Pericardium fibroblast (primary cell): ENCODE data around the gene LRRC3C. TPM values are rescaled to one million over a fixed set of nuclear protein-coding genes. Genes with fewer than 3 reads are reported as not detected.

ENCODE experiments used
- total RNA-seq: library from RNA; depleted of rRNA; stranded (reverse); fragments of >200 nt; gene quantifications from 2 replicates; pipeline ENCODE4 v1.2.3, GENCODE V29; 2015

The LRRC3C gene
- not detected in 2 replicates for total RNA-seq

GRCh38 chr17:39927101-39927928 is at the start of gene LRRC3C, which contains the start of gene ORMDL3:
Gene LRRC3C (plus strand): TSS chr17:39927732. CDS start chr17:39941524, 13,792 bp downstream.
Gene ORMDL3 (minus strand): TSS chr17:39927601. CDS start chr17:39924203, 3,398 bp downstream.

GRCh38 chr17:39962642-39963220 is 35.2 kb downstream of the LRRC3C start, which contains the start of gene GSDMA:
Gene GSDMA (plus strand): TSS chr17:39963004. CDS start chr17:39965688, 2,684 bp downstream.

GRCh38 chr17:39980351-39981206 is 53.0 kb downstream of the LRRC3C start, which contains the start of gene PSMD3:
Gene PSMD3 (plus strand): TSS chr17:39980807. CDS start chr17:39980971, 164 bp downstream.

Other genes starting within 250 kb of the LRRC3C start
- 10.6 and 16.0 TPM in 2 replicates for gene PGAP3, start 239.7 kb upstream of the LRRC3C start, total RNA-seq
- 38.3 and 47.1 TPM in 2 replicates for gene ERBB2, start 227.7 kb upstream of the LRRC3C start, total RNA-seq
- 41.2 and 69.0 TPM in 2 replicates for gene MIEN1, start 197.2 kb upstream of the LRRC3C start, total RNA-seq
- gene GRB7, start 189.8 kb upstream of the LRRC3C start, total RNA-seq: 0.70 TPM in 1 of 2 replicates, not detected in the other
- not detected in 2 replicates for gene IKZF3, start 63.4 kb upstream of the LRRC3C start, total RNA-seq
- gene ZPBP2, start 59.5 kb upstream of the LRRC3C start, total RNA-seq: not detected in 2 replicates
- gene GSDMB, start 9.1 kb upstream of the LRRC3C start, total RNA-seq: 3.0 and 4.2 TPM in 2 replicates
- 30.6 and 51.8 TPM in 2 replicates for gene ORMDL3, start 131 bp upstream of the LRRC3C start, total RNA-seq
- gene GSDMA, start 35.3 kb downstream of the LRRC3C start, total RNA-seq: not detected in 2 replicates
- 84.8 and 84.9 TPM in 2 replicates for gene PSMD3, start 53.1 kb downstream of the LRRC3C start, total RNA-seq
- gene CSF3, start 87.7 kb downstream of the LRRC3C start, total RNA-seq: not detected in 2 replicates
- 48.8 and 51.1 TPM in 2 replicates for gene MED24, start 126.7 kb downstream of the LRRC3C start, total RNA-seq
- 28.5 and 30.5 TPM in 2 replicates for gene THRA, start 135.2 kb downstream of the LRRC3C start, total RNA-seq
- gene NR1D1, start 172.9 kb downstream of the LRRC3C start, total RNA-seq: 0.94 and 1.2 TPM in 2 replicates
- gene MSL1, start 194.2 kb downstream of the LRRC3C start, total RNA-seq: 48.8 and 51.6 TPM in 2 replicates
- gene CASC3, start 212.8 kb downstream of the LRRC3C start, total RNA-seq: 22.2 and 33.8 TPM in 2 replicates
- gene RAPGEFL1, start 249.7 kb downstream of the LRRC3C start, total RNA-seq: 1.4 and 2.0 TPM in 2 replicates